Activated naive CD8-positive, alpha-beta T cell treated with anti-CD3 and anti-CD28 coated beads, Interleukin-2, amount 50 U/mL, for 16 hours (primary cell): ENCODE data around the gene PPP1R10.
A peak's percentile ranks its signal among the peaks of the same experiment; 100 is the strongest.

ENCODE experiments used
- DNase-seq: peaks from one replicate; pipeline ENCODE4 v3.0.0-alpha.2; 2020; ENCODE audit warnings: low read depth, low spot score

PPP1R10 gene

GRCh38 chr6:30598912-30599624 is 18.0 kb downstream of the PPP1R10 start:
- no peak for DNase-seq

- peak; percentile 62 for DNase-seq
Observed at GRCh38 chr6:30597315-30598144, 19.5 kb downstream of the PPP1R10 start.

DNA sequence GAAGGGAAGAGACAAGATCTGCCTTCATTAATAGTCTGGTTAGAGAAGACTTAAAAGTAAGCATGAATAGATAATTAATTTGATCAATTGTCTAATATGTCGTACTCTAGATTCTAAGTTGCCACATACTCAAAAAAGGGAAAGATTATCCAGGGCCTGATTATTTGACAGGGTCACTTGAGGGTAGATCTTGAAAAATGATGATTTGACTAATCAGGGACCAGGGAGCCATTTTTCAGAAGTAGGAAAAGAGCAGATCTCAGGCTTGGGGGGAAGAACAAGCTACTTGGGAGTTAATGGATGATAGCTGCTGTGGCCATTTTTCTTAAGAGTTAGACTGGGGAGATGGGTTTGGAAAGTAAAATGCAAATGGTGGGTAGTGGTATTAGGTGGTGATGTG is 24.8 kb downstream of the PPP1R10 start:
- DNase-seq: no peak

- no peak for DNase-seq
Observed at GRCh38 chr6:30591008-30591407, 26.0 kb downstream of the PPP1R10 start.

DNA sequence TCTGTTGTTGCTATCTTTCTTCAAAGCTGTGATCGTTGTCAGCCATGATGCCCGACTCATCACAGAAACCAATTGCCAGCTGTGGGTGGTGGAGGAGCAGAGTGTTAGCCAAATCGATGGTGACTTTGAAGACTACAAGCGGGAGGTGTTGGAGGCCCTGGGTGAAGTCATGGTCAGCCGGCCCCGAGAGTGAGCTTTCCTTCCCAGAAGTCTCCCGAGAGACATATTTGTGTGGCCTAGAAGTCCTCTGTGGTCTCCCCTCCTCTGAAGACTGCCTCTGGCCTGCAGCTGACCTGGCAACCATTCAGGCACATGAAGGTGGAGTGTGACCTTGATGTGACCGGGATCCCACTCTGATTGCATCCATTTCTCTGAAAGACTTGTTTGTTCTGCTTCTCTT is 26.5 kb downstream of the PPP1R10 start:
- no peak for DNase-seq

GRCh38 chr6:30589754-30590358 is 27.2 kb downstream of the PPP1R10 start:
- DNase-seq: no peak

DNA sequence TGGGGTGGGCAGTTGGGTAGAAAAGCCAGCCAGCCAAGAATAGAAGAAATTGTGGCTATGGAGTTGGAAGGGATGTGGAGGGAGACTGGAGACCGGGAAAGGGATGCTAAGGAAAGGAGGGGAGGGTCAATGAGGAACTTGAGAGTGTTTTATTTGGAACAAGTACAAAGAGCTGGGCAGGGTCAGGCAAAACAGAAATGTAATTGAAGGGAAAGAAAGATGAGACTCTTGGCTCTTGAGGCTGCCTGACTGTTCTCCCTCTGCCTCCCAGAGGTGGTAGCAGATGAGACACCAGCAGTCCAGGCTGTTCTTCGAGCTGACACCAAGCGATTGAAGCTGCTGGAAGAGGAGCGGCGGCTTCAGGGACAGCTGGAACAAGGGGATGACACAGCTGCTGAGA is 33.1 kb downstream of the PPP1R10 start:
- no peak for DNase-seq

DNA sequence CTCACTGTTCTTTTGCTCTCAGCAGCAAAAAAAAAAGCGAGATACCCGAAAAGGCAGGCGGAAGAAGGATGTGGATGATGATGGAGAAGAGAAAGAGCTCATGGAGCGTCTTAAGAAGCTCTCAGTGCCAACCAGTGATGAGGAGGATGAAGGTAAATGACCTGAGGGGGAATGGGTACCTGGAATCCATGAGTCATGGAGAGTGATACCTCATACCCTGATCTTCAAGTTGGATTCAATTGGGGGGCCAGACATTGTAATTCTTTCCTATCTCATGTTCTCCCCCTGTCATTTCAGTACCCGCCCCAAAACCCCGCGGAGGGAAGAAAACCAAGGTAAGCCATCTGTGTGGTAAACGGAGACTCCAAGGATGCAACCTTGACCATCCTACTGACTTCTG is 39.0 kb downstream of the PPP1R10 start:
- no peak for DNase-seq

- no peak for DNase-seq
Observed at GRCh38 chr6:30573113-30573512, 43.9 kb downstream of the PPP1R10 start.

GRCh38 chr6:30572148-30572547 is 44.9 kb downstream of the PPP1R10 start:
- no peak for DNase-seq

DNA sequence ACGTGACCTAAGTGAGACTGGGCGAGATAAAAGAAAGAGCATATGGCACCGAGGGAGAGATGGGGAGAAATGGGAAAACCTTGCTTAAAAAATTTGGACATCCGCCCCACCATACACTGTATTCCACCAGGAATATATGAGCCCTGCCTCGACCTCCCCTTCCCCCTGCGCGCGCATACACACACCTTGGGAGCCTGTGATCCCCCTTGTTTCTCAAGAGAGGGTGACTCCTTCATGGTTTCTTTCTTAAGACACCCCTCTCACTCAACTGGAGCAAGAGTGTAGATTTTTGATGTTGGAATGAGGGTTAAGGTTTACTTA is 45.3 kb downstream of the PPP1R10 start:
- DNase-seq: no peak

DNA sequence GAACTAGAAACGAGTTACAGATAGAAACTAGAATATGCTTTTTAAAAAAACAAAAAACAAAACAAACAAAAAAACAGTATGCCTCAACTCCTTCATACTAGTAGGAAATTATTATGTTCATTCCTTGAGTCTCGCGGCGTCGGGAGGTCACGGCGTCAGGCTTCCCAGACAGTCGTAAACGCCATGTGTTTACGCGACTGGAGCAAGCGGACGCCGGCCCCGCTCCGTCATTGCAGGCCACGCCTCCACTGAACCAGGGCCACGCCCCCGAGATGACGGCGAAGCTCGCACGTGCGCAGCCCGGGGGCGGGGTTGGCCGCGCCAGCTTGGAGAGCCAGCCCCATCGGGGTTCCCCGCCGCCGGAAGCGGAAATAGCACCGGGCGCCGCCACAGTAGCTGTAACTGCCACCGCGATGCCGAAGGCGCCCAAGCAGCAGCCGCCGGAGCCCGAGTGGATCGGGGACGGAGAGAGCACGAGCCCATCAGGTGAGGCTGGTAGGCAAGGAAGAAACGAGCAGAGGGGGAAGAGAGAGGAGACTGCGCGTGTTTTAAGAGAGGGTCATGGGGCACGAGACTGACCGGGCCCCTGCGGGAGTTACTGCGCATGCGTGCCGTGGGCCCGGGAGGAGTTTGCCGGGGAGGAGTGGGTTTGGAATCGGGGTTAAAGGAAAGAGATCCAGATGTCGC is 45.8 kb downstream of the PPP1R10 start, which contains the start of gene ABCF1:
Gene ABCF1 (plus strand): TSS at position 368 of the 687 bp plus-strand sequence. CDS start 46 bp downstream, at position 414.
- peak; percentile 99 for DNase-seq

DNA sequence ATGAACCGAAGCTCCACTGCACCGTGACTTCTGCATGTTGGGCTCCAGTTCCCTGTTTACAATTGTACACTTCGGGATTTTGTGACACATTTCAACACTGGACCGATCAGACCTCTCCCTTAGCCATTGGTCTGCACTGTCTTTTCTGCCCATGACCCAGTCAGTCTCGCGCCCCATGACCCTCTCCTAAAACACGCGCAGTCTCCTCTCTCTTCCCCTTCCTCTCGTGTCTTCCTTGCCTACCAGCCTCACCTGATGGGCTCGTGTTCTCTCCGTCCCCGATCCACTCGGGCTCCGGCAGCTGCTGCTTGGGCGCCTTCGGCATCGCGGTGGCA is 46.3 kb downstream of the PPP1R10 start:
- no peak for DNase-seq

GRCh38 chr6:30570263-30570662 is 46.8 kb downstream of the PPP1R10 start:
- DNase-seq: no peak

GRCh38 chr6:30568245-30568644 is 48.8 kb downstream of the PPP1R10 start:
- DNase-seq: no peak

- no peak for DNase-seq
Observed at GRCh38 chr6:30565772-30566171, 51.3 kb downstream of the PPP1R10 start.

- no peak for DNase-seq
Observed at GRCh38 chr6:30564114-30564513, 52.9 kb downstream of the PPP1R10 start.

DNA sequence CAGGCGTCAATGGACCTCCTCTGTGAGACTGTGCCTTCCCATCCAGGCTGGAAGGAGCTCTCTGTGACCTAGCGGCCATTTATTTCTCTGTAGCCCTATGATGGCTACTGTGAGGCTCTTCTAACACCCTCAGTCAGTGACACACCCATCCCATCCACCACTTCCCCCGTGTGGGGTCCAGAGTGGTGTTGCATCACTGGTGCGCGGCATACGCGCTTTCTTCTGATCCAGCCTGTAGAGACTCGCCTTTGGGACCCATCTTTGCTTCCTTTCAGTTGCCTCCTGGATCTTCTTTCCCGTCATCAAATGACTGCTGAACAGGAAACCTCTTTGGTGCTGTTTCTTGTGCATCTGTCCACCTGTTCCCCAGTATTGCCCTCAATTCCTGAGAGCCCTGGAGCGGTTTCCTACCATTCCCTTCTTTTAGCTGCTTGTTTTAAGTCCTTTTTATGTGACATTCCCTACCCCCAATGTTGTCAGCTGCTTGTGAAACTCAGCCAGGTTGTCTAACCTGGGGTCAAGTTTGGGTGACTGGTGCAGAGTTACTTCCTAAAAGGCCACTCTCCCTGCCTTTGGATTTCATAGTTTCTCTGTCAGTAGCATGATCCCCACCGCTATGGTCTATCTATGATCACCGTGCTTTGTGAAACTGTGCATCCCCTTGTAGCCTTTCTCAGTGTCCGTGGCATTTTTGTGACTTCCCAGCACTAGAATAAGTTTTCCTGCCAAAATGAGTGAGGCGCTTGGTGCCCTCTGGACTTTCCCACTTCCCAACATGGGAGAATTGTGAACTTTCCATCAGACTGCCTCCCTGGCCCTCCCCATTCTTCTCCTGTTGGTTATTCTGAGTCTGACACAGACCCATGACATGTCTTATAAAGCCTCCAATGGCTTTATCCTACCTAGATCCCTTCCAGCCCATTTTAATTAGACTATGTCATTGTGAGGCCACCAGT is 54.3 kb downstream of the PPP1R10 start:
- DNase-seq: no peak

GRCh38 chr6:30560930-30561329 is 56.1 kb downstream of the PPP1R10 start:
- DNase-seq: no peak

- DNase-seq: no peak
Observed at GRCh38 chr6:30557683-30557981, 59.4 kb downstream of the PPP1R10 start.
